HCT116 (cell line): ENCODE results near the gene ZNF182. TPM values are rescaled to one million over a fixed set of nuclear protein-coding genes. Genes with fewer than 3 reads are reported as not detected.
"Not testable (repeated sequence)": the region's sequence is repeated elsewhere in the genome, so short reads cannot be mapped to it uniquely, and the experiment has no call there.

ENCODE experiments used
- ATAC-seq: fragments of 200-7000 bp; cut with Tn5 transposase; 2 replicates; pipeline ENCODE4 v1.9.1; 2020; ENCODE audit warnings: mild to moderate bottlenecking, moderate library complexity
- BruUV-seq: library from RNA; stranded (reverse); fragments of 400-500 nt; replicated peaks from 2 replicates; lab custom pipeline; 2021; lab: Mats Ljungman, UMichigan
- CTCF ChIA-PET: fragments of 300-600 bp; sonication (Branson Sonifier 250); formaldehyde crosslinking; loops from one replicate; lab custom pipeline; 2021; ENCODE audit warnings: antibody characterized with exemption; lab: Charles Lee
- POLR2A ChIA-PET: fragments of 300-600, 350-600 bp; sonication (Branson Sonifier 250); formaldehyde crosslinking; loops from one replicate; lab custom pipeline; 2021; ENCODE audit warnings: antibody characterized with exemption; lab: Charles Lee
- RAD21 ChIA-PET, 2 experiments: fragments of 300-600 bp; sonication (Branson Sonifier 250); formaldehyde crosslinking; loops; one replicate each; lab custom pipeline; 2023; ENCODE audit warnings: low total read pairs in 2 of 2; ENCODE audit not compliant: uncharacterized antibody in 2 of 2, unreplicated experiment in 2 of 2, low non-redundant PET in 1 of 2; lab: Charles Lee
- DNase-seq: peaks from one replicate; pipeline ENCODE4 v3.0.0-alpha.2; 2010; ENCODE audit warnings: low read depth, low spot score
- H2AFZ ChIP-seq: fragments of 200-600 bp; shearing (Covaris generic), sonication (generic); 2 replicates; pipeline ENCODE4 v1.6.1; 2017; ENCODE audit warnings: low read depth, mixed run types, mixed read lengths, antibody characterized with exemption, low read length; ENCODE audit not compliant: poor library complexity, severe bottlenecking
- H3K27ac ChIP-seq: 2 replicates; pipeline ENCODE4 v1.5.1; 2012; ENCODE audit warnings: low read depth, low read length
- H3K27me3 ChIP-seq: fragments of 200-600 bp; sonication (generic); 2 replicates; pipeline ENCODE4 v1.6.1; 2016; ENCODE audit warnings: mixed run types, low read length, mixed read lengths; ENCODE audit not compliant: insufficient read depth
- H3K36me3 ChIP-seq, 2 experiments: fragments of 200-500 bp in 1 of 2; fragments of 200-600 bp in 1 of 2; sonication (Bioruptor generic) in 1 of 2; sonication (generic) in 1 of 2; 2 replicates each; pipeline versions ENCODE4 v1.5.1 to v1.6.1; 2014 to 2016; ENCODE audit warnings: low read length in 2 of 2, inconsistent platforms in 1 of 2, mixed read lengths in 1 of 2, mixed run types in 1 of 2; ENCODE audit not compliant: insufficient read depth in 2 of 2, control insufficient read depth in 1 of 2
- H3K4me1 ChIP-seq, 2 experiments: fragments of 200-600 bp in 1 of 2; sonication (generic) in 1 of 2; 2 replicates each; pipeline versions ENCODE4 v1.5.1 to v1.6.1; 2012 to 2017; ENCODE audit warnings: low read length in 2 of 2, inconsistent platforms in 1 of 2, mild to moderate bottlenecking in 1 of 2, mixed read lengths in 1 of 2, mixed run types in 1 of 2, moderate library complexity in 1 of 2; ENCODE audit not compliant: insufficient read depth in 2 of 2, control insufficient read depth in 1 of 2
- H3K4me2 ChIP-seq: fragments of 200-600 bp; sonication (generic); 2 replicates; pipeline ENCODE4 v1.6.1; 2017; ENCODE audit warnings: mixed run types, low read length, mixed read lengths
- H3K4me3 ChIP-seq, 2 experiments: fragments of 200-600 bp in 1 of 2; sonication (generic) in 1 of 2; replicated peaks in 1 of 2; 2 replicates each; pipeline ENCODE4 v1.5.1; 2011 to 2016; ENCODE audit warnings: low read length in 2 of 2, control low read depth in 1 of 2, low read depth in 1 of 2, mild to moderate bottlenecking in 1 of 2, mixed read lengths in 1 of 2, mixed run types in 1 of 2
- H3K79me2 ChIP-seq: fragments of 200-600 bp; sonication (generic); 2 replicates; pipeline ENCODE4 v1.6.1; 2017; ENCODE audit warnings: mild to moderate bottlenecking, mixed run types, low read length, moderate library complexity, mixed read lengths; ENCODE audit not compliant: insufficient read depth
- H3K9ac ChIP-seq: fragments of 200-600 bp; sonication (generic); 2 replicates; pipeline ENCODE4 v1.6.1; 2016; ENCODE audit warnings: low read length, mixed read lengths
- H3K9me2 ChIP-seq: fragments of 200-600 bp; sonication (generic), shearing (Covaris generic); 2 replicates; pipeline ENCODE4 v1.6.1; 2017; ENCODE audit warnings: mixed run types, mild to moderate bottlenecking, moderate library complexity; ENCODE audit not compliant: insufficient read depth
- H3K9me3 ChIP-seq, 2 experiments: fragments of 200-500 bp in 1 of 2; fragments of 200-600 bp in 1 of 2; sonication (Bioruptor generic) in 1 of 2; sonication (generic) in 1 of 2; 2 replicates each; pipeline ENCODE4 v1.6.1; 2014 to 2017; ENCODE audit warnings: low read length in 2 of 2, mixed read lengths in 2 of 2, inconsistent platforms in 1 of 2, low read depth in 1 of 2, mild to moderate bottlenecking in 1 of 2, mixed run types in 1 of 2, moderate library complexity in 1 of 2; ENCODE audit not compliant: control insufficient read depth in 1 of 2, insufficient read depth in 1 of 2
- H4K20me1 ChIP-seq: fragments of 200-600 bp; sonication (generic), shearing (Covaris generic); 2 replicates; pipeline ENCODE4 v1.6.1; 2017; ENCODE audit warnings: mixed run types, mild to moderate bottlenecking, moderate library complexity; ENCODE audit not compliant: insufficient read depth
- CBX3 ChIP-seq: IDR thresholded peaks from 2 replicates; pipeline ENCODE4 v1.6.1; 2012; ENCODE audit warnings: low read depth
- CTCF ChIP-seq, 3 experiments: fragments of 200-600 bp in 1 of 3; sonication (generic) in 1 of 3; IDR thresholded peaks in 2 of 3; conservative IDR thresholded peaks in 1 of 3; 2 replicates each; pipeline ENCODE4 v1.5.1; 2012 to 2017; ENCODE audit warnings: low read depth in 2 of 3, low read length in 2 of 3, antibody characterized with exemption in 1 of 3, borderline replicate concordance in 1 of 3, control low read depth in 1 of 3, mild to moderate bottlenecking in 1 of 3, mixed read lengths in 1 of 3, mixed run types in 1 of 3, moderate library complexity in 1 of 3; ENCODE audit not compliant: insufficient read depth in 1 of 3
- EZH2 ChIP-seq: fragments of 200-600 bp; sonication (generic); IDR thresholded peaks from 2 replicates; pipeline ENCODE4 v1.6.1; 2017; ENCODE audit warnings: antibody characterized with exemption, mixed run types
- SRF ChIP-seq: IDR thresholded peaks from 2 replicates; pipeline ENCODE4 v1.6.1; 2012; ENCODE audit warnings: low read depth
- YY1 ChIP-seq: IDR thresholded peaks from 2 replicates; pipeline ENCODE4 v1.6.1; 2011; ENCODE audit warnings: low read length, low read depth, moderate library complexity, mild to moderate bottlenecking; ENCODE audit not compliant: insufficient replicate concordance; ENCODE audit errors: extremely low read depth
- intact Hi-C: fragments of 100-400 bp; cut with micrococcal nuclease; formaldehyde crosslinking; loops from 2 replicates; pipeline ENCODE4 v1.10.0; 2022
- total RNA-seq: library from RNA; stranded (reverse); gene quantifications from one replicate; pipeline ENCODE4 v1.2.1, GENCODE V29; 2021; ENCODE audit not compliant: unreplicated experiment

The ZNF182 gene
- total RNA-seq, 1 experiment from 2014 or later = 5.1 TPM

- TF ChIP-seq CTCF (IDR thresholded peaks at IDR 0.05 in 2 of 3, conservative IDR thresholded peaks at IDR 0.05 in 1 of 3; ENCODE audit: borderline replicate concordance in 1 of 3, insufficient read depth in 1 of 3, low read depth in 2 of 3, low read length in 2 of 3) = no peak
- TF ChIP-seq SRF = no peak
- TF ChIP-seq CBX3 = no peak
- TF ChIP-seq YY1 = no peak
Observed at GRCh38 chrX:47933946-47934345, 69.8 kb downstream of the ZNF182 start (continued).

- POLR2A ChIA-PET, intact Hi-C loops: not testable (repeated sequence)
Observed at GRCh38 chrX:47931970-47932369, 71.8 kb downstream of the ZNF182 start.

GRCh38 chrX:47927212-47927611 lies 76.6 kb downstream of the ZNF182 start:
- BruUV-seq = no TSS peak
- ChIA-PET CTCF (no interaction called here), POLR2A (no interaction called here), RAD21 (no interaction called here)
- DNase-seq (no peak), ATAC-seq (no peak)
- Histone ChIP-seq H3K27me3 (no peaks in the 10 kb centered on the region), H3K9me3 (no peaks in the 10 kb centered on the region), H3K36me3 (no peaks in the 10 kb centered on the region), H3K27ac (no peak overlapping the region), H2AFZ (no peak overlapping the region), H3K4me3 (no peak overlapping the region), H4K20me1 (no peaks in the 10 kb centered on the region), H3K9me2 (no peaks in the 10 kb centered on the region), H3K4me2 (no peak overlapping the region), H3K9ac (no peak overlapping the region), H3K79me2 (no peaks in the 10 kb centered on the region), H3K4me1 (no peaks in the 10 kb centered on the region)
- no peak for TF ChIP-seq EZH2
- intact Hi-C loops = no loop called here

More at GRCh38 chrX:47931970-47932369, 71.8 kb downstream of the ZNF182 start:
- H3K36me3 ChIP-seq, H3K9me3 ChIP-seq, H3K9me2 ChIP-seq, ATAC-seq, H3K27me3 ChIP-seq, H3K79me2 ChIP-seq, H3K4me1 ChIP-seq, CTCF ChIA-PET, H3K27ac ChIP-seq, H3K9ac ChIP-seq, H2AFZ ChIP-seq, DNase-seq, H4K20me1 ChIP-seq, H3K4me3 ChIP-seq, BruUV-seq, H3K4me2 ChIP-seq, RAD21 ChIA-PET: not testable (repeated sequence)

Other genes starting within 250 kb of the ZNF182 start
- 4.8 TPM for gene ZNF81, start 167.1 kb downstream of the ZNF182 start, total RNA-seq
- gene SPACA5, start 3.0 kb upstream of the ZNF182 start, total RNA-seq = not detected
- not detected for gene ZNF630, start 67.7 kb upstream of the ZNF182 start, total RNA-seq
- not detected for gene SPACA5B, start 126.6 kb upstream of the ZNF182 start, total RNA-seq
- gene SSX5, start 192.8 kb upstream of the ZNF182 start, total RNA-seq = not detected